SH-SY5Y (cell line): ENCODE data around the gene COL8A1.

Source experiments
- GATA2 ChIP-seq: IDR thresholded peaks from 2 replicates; pipeline ENCODE4 v1.6.1; 2011; ENCODE audit warnings: mild to moderate bottlenecking, low read depth, low read length
- GATA3 ChIP-seq: IDR thresholded peaks from 2 replicates; pipeline ENCODE4 v1.6.1; 2011; ENCODE audit warnings: low read depth, mild to moderate bottlenecking, low read length, moderate library complexity

DNA sequence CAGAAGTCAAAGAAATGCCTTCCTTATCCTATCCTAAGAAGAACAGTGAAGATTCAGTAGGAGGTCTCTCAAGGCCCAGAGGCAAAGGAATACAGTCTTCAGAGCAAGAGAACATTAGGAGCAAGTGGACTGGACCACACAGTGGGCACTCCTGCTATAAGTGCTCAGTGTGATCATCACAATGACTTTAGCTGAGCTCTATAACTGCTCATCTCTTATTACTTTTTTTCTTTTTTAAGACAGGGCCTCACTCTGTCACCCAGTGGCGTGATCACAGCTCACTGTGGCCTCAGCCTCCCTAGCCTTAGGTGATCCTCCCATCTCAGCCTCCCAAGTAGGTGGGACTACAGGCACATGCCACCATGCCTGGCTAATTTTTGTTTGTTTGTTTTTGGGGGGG lies 48.1 kb downstream of the COL8A1 start:
- TF ChIP-seq GATA2 = no peak
- TF ChIP-seq GATA3 = no peak
